Fibroblast of the conjunctiva (primary cell): ENCODE measurements around the gene COLGALT1.
"Not testable (repeated sequence)": the region's sequence is repeated elsewhere in the genome, so short reads cannot be mapped to it uniquely, and the experiment has no call there.

Experiments used
- DNase-seq: peaks from one replicate; pipeline ENCODE4 v3.0.0-alpha.2; 2010; ENCODE audit warnings: low read depth

Gene COLGALT1

DNA sequence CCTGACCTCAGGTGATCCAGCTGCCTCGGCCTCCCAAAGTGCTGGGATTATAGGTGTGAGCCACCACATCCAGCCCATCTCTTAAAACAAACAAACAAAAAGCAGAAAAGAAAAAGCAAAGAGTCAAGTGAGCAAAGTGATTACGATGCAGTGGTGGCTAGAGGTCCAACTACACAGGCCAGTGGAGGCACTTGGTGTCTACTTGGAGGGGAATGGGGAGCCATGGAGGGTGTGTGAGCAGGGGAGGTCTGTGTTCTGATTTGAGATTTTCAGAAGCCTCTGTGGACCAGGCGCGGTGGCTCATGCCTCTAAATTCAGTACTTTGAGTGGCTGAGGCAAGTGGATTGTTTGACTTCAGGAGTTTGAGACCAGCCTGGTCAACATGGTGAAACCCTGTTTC, 6.6 kb downstream of the COLGALT1 start:
- DNase-seq = no peak

DNA sequence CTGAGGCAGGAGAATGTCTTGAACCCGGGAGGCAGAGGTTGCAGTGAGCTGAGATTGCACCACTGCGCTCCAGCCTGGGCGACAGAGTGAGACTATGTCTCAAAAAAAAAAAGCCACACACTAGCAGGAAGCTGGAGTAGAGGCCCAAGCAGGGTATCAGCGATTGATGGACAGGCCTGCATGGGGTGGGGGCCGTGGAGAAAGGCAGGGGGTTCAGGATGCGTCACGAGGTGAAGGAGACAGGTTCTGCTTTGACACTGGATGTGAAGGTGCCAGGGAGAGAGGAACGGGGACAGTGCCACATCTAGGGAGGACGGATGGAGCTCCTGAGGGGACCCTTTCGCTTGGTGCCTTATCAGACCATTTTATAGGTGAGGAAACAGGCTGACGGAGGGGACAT, 7.1 kb downstream of the COLGALT1 start:
- DNase-seq = no peak

DNA sequence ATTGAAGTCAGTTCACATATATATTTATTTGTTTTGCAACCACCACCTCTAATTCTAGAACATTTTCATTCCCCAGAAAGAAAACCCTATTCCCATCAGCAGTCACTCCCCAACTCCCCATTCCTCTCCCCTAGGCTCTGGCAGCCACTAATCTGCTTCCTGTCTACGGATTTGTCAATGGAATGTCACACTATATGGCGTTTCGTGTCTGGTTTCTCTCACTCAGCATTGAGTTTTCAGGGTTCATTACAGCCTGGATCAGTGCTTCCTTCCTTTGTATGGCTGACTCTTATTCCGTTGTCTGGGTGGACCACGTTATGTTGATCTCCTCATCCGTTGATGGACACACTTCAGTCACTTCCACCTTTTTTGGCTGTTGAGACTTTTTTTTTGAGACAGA, 9.3 kb downstream of the COLGALT1 start:
- no peak for DNase-seq

DNA sequence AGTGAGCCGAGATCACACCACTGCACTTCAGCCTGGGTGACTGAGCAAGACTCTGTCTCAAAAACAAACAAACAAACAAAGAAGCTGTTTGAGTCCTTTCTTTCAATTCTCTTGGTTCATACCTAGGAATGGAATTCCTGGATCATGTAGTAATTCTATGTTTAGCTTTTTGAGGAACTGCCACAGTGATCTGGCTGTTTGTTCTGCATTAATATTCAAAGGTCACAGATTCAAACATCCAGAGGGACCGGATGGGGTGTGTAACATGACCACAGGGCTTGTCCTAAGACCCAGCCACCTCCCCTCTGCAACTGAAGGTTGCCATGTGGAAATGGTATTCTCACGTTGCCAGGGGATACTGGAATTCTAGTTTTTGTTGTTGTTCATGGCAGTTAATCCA, 10.2 kb downstream of the COLGALT1 start:
- no peak for DNase-seq

DNA sequence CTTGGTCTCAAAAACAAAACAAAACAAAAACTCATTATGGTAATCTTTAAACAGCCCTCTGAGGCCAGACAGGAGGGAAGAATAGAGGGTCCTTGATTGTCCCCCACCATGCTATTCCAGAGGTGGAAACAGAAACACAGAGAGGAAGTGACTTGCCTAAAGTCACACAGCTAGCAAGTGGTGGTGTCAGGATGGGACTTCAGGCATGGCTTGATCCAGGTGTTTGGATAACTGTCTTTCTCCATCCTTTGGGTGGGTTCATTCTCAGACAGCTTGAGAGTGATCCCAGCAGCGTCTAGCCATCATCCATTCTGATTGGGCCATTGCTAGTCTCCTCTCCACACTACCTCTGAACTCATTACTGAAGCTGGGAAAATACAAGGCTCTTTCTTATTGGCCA, 12.5 kb downstream of the COLGALT1 start:
- no peak for DNase-seq

DNA sequence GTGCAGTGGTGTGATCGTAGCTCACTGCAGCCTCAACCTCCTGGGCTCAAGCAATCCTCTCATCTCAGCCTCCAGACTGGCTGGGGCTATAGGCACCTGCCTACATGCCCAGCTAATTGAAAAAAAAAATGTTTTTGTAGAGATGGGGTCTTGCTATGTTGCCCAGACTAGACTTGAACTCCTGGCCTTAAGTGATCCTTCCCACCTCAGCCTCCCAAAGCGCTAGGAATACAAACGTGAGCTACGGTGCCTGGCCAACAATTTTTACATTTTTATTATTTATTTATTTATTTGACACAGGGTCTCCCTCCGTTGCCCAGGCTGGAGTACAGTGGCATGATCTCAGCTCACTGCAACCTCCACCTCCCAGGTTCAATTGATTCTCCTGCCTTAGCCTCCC, 14.8 kb downstream of the COLGALT1 start:
- not testable (repeated sequence) for DNase-seq

DNA sequence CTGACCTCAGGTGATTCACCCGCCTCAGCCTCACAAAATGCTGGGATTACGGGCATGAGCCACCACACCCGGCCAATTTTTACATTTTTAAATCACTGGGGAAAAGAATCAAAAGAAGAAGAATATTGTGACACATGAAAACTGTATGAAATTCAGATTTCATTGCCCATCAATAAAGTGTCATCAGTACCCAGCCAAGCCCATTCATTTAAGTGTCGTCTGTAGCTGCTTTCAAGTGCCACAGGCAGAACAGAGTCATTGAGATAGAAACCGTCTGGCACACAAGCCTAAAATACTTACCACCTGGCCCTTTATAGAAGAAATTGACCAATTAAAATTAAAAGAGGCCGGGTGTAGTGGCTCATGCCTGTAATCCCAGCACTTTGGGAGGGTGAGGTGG, 15.3 kb downstream of the COLGALT1 start:
- no peak for DNase-seq

DNA sequence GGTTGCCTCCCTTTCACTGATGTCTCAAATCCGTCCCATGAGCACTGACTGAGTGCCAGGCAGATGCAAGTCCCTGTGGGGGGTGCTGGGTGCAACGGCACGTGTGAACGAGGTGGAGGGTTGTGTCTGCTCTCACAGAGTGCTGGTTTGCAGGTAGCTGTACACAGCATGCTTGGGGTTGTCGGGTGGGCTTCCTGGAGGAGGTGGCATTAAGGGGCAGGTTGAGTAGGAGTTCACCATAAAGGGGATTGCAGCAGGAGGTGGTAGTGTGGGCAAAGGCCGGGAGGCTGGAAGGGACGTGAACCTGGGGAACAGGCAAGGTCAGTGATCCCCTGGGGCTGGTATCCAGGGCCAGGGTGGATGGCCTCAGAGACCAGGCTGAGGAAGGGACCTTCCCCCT, 17.2 kb downstream of the COLGALT1 start:
- DNase-seq = no peak

DNA sequence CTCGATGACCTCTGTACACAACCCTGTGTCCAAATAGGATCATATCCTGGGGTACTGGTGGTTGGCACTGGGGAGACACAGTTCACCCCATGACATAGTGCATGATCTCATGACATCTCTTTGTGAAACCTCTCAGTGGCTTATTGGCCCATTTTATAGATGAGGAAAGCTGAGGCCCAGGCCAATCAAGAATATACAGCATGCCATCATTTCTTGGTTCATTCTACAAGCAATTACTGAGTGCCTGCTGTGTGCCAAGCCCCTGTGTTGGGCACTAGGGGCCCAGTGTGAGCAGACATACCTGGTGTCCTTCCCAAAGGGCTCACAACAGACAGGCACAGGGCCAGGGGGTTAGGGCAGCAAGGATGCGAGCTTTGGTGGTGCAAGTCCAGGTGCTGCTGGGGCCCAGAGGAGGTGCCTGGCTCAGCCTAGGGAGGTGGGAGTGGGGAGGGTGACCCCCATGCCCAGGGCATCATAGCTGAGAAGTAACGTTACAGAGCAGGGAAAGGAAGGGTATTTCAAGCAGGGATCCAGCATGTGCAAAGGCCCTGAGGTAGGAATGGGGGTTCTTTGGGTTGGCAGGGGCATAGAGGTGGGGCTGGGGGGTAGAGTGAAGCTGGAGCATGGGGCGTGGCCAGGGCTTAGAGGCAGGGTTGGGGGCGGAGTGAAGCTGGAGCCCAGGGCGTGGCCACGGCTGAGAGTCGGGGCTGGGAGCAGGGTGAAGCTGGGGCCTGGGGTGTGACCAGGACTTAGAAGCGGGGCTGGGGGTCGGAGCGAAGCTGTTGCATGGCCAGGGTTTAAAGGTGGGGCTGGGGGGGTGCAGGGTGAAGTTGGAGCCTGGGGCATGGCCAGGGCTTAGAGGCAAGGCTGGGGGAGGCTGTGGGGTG, 20.7 kb downstream of the COLGALT1 start:
- no peak for DNase-seq

DNA sequence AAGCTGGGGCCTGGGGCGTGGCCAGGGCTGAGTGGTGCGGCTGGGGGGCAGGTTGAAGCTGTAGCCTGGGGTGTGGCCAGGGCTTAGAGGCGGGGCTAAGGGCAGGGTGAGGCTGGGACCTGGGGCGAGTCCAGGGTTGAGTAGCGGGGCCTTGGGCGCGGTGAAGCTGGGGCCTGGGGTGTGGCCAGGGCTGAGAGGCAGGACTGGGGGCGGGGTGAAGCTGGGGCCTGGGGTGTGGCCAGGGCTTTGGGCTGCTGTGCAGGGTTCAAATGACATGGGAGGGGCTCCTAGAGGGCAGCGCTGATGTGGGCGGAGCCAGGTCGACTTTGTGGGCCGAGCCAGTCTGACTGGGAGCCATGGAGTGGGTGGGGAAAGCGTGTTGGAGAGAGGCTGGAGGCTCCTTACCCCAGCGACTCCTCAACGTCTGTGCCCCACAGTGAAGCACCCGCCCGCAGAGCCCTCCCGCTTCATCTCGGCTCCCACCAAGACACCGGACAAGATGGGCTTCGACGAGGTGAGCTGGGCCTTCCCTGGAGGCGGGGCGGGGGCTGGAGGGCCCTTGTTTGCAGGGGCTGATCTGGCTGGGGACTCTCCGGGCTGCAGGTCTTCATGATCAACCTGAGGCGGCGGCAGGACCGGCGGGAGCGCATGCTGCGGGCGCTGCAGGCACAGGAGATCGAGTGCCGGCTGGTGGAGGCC, 21.5 kb downstream of the COLGALT1 start:
- DNase-seq = peak; percentile 74

DNA sequence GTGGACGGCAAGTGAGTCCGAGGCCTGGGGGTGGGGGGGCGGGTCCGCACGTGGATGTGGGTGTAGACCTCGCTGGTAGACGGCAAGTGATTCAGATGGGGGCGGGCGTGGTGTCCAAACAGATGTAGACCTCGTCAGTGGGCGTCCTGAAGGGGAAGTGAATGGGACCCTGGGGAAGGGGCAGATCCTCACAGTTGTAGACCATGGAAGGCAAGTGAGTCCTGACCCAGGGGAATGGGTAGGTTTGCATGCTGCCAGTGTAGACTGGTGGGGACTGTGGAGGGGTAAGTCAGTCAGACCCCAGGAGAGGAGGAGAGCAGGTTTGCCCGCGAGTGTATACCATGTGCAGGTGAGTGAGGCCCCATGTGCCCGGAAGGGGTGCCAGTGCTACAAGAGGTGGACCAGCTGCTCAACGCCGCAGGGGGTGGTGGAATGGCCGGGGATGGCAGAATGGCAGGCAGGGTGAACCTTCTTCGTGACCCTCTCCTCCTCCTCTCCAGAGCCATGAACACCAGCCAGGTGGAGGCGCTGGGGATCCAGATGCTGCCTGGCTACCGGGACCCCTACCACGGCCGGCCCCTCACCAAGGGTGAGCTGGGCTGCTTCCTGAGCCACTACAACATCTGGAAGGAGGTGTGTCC, 22.1 kb downstream of the COLGALT1 start:
- no peak for DNase-seq

DNA sequence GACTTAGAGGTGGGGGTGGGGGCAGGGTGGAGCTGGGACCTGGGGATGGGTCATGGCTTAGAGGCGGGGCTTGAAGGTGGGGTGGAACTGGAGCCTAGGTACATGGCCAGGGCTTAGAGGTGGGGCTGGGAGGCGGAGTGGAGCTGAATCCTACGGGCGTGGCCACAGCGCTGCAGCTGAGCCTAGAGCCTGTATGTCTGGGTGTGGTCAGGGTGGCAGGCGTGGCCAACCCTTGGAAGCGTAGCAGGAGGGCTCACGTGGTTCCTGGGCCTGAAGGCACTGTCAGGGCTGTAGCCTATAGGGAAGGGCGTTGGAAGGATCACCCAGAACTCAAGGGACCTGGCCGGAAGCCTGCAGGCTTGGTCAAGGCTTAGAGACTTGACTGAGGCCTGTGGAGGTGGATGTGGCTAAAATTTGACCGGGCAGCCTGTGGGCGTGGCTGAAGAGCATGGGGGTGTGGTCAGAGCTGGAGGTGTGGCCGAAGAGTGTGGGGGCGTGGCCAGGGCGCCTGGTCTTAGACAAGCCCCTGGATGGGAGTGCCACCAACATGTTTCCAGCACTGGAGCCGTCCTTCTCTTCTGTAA, 24.3 kb downstream of the COLGALT1 start:
- DNase-seq = peak; percentile 55

DNA sequence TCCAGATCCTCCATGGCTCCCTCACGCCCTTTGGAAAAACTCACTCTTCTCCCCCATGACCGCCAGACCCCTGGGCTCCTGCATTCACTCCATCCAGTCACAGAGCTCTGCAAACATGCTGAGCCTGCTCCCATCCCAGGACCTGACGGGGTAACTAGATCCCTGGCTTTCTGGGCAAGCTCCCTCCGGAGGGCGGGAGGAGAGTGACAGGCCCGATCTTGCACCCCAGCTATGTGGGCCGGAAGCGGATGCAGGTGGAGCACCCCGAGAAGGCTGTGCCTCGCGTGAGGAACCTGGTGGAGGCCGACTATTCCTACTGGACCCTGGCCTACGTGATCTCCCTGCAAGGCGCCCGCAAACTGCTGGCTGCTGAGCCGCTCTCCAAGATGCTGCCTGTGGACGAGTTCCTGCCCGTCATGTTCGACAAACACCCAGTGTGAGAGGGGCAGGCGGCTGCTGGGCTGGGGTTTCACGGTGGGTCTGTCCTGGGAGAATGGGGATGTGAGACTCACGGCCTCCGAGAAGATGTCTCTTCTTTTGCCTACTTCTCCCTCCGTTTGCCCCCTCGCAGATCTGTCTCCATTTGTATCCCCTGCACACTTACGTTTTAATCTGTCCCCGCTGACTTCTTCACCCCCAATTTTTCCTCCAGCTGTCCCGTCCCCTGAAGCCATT, 25.2 kb downstream of the COLGALT1 start:
- DNase-seq = no peak

DNA sequence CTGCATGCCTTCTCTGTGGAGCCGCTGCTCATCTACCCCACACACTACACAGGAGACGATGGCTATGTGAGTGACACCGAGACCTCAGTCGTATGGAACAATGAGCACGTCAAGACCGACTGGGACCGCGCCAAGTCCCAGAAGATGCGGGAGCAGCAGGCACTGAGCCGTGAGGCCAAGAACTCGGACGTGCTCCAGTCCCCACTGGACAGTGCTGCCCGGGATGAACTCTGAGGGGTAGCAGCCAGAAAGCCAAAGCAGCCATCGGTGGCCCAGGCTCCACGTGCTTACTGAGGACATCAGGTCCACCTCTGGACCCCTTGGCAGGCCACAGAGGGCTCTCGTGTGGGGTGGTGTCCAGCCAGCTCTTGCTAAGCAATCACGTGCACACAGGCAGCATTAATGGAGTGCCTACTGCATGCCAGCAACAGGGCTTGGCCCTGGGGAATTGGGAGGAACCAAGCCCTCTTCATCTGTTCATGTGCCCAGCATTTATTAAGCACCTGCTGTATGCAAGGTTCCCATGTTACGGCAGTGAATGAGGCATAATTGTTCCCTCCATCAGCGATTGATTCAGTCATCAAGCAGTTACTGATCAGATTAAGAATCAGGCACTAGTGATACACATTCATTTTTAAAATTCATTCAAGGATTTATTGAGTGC, 25.9 kb downstream of the COLGALT1 start:
- DNase-seq = no peak

DNA sequence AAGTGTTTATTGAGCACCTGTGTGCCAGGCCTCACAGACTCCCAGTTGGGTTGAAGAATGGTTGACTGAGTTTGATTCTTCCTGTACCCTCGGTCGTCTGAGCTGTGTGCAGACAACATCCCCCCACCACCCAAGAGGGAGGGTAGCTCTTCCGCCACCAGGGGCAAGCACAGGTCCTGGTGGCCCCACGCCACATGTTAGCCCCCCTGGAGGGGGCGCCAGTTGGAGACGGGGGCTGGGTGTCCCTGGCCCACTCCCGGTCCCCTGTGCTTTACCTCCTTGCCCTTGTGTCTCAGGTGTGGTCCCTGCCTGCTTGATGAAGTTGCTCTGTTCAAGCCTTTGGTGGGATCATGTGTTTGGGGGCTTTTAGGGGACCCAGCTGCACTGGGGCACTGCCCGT, 27.2 kb downstream of the COLGALT1 start:
- DNase-seq = no peak

DNA sequence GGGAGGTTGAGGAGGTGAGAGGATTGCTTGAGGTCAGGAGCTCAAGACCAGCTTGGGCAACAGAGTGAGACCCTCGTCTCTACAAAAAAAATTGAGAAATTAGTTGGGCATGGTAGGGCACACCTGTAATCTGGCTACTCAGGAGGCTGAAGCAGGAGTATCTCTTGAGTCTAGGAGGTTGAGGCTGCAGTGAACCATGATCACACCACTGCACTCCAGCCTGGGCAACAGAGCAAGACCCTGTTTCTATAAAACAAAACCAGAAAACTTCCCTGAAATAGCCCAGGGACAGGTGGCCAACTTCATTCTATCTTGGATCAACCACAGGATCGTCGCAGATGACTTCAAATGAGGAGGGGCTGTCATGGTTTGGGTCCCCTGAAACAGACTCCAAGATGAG, 28.7 kb downstream of the COLGALT1 start:
- no peak for DNase-seq

DNA sequence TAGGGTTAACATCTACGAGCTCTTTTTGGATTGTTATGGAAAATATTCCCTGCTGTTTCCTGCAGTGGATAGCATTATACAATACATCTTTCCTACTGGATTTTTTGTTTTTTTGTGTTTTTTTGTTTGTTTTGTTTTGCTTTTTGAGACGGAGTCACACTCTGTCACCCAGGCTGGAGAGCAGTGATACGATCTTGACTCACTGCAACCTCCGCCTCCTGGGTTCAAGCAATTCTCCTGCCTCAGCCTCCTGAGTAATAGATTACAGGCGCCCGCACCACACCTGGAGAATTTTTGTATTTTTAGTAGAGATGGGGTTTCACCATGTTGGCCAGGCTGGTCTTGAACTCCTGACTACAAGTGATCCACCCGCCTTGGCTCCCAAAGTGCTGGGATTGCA, 29.9 kb downstream of the COLGALT1 start:
- DNase-seq = not testable (repeated sequence)

DNA sequence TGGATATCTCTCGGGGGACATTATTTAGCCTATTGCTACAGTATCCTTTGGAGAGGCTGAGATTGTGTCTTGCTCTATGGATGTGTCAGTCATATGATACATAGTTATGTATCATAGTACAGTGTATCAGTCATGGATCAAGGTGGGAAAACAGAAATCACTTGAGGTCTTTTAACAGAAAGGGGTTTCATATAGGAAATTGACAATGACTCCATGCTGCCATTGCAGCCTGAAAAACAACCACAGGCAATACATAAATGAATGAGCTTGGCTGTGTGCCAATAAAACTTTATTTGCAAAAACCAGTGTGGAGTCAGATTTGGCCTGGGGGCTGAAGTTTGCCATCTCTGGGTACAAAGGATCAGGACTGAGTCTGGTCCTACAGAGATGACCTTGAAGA, 35.4 kb downstream of the COLGALT1 start:
- no peak for DNase-seq

DNA sequence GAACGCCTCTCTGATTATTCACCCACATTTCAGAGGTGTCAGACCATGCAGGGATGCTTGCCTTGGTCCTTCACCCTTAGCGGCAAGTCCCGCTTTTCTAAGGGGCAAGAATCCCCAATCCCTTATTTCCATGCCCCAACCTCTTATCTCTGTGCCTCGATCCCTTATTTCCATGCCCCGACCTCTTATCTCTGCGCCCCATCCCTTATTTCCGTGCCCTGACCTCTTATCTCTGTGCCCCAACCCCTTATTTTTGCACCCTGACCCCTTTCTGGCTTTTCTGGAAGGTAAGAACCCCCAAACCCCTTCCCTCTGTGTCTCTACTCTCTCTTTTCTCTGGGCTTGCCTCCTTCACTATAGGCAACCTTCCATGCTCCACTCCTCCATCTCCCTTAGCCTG, 38.8 kb downstream of the COLGALT1 start:
- not testable (repeated sequence) for DNase-seq

DNA sequence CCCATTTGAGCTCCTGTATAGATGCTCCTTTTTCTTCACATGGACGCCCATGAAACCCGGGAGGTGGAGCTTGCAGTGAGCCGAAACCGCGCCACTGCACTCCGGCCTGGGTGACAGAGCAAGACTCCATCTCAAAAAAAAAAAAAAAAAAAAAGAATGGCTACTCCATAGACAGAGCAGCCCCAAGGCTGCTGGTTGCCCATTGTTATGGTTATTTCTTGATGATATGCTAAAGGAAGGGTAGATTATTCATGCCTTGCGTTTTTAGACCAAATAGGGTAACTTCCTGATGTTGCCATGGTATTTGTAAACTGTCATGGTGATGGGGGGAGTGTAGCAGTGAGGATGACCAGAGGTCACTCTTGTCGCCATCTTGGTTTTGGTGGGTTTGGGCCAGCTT, 42.6 kb downstream of the COLGALT1 start:
- DNase-seq = not testable (repeated sequence)

DNA sequence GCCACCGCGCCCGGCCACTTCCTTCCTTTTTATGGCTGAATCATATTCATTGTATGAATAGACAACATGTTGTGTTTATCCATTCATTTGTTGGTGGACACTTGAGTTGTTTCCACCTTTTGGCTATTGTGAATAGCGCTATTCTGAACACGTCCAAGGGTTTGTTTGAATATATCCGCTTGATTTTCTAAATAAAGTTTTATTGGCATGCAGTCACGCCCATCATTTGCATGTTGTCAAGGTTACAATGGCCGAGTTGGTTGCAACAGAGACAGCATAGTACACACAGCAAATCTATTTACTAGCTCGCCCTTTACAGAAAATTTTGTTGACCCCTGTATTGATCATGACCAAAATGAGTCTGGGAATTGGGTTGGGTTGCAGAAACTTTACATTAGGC, 43.5 kb downstream of the COLGALT1 start:
- no peak for DNase-seq

DNA sequence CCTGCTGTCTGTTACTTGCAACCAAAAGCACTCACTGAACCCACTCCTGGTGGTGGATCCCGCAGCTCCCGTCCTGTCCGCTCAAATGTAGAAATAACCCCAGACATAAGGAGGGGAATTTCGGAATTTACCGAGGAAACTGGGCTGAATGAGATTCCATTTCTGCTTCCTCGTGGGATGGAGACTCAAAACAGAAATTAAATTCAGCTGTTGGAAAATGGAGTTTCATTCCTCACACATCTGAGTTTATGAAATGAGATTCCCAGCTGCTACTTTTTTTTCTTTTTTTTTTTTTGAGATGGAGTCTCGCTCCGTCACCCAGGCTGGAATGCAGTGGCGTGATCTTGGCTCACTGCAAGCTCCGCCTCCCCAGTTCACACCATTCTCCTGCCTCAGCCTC, 44.3 kb downstream of the COLGALT1 start:
- DNase-seq = no peak
